Measurements from ENCODE around the gene DNAJC13.

DNA sequence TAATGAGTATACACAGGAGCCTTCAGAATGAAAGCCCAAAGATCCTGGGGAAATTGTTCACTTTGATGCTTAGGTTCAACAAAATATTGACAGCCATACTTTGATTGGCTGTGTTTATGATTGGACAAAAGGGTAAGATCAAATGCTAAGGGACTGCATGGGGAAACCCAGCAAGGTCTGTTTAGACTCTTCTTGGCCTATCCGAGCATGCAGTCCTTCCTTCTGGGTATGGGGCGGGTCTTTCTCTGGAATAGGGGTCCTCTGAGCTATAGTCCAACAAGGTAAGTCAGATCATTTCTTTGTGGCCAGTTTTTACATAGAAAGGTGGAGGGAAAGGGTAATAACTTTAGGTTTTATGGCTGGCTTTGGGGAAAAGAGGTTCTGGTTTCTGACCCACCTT, 126.8 kb downstream of the DNAJC13 start:
- TF ChIP-seq, protein P1, sequence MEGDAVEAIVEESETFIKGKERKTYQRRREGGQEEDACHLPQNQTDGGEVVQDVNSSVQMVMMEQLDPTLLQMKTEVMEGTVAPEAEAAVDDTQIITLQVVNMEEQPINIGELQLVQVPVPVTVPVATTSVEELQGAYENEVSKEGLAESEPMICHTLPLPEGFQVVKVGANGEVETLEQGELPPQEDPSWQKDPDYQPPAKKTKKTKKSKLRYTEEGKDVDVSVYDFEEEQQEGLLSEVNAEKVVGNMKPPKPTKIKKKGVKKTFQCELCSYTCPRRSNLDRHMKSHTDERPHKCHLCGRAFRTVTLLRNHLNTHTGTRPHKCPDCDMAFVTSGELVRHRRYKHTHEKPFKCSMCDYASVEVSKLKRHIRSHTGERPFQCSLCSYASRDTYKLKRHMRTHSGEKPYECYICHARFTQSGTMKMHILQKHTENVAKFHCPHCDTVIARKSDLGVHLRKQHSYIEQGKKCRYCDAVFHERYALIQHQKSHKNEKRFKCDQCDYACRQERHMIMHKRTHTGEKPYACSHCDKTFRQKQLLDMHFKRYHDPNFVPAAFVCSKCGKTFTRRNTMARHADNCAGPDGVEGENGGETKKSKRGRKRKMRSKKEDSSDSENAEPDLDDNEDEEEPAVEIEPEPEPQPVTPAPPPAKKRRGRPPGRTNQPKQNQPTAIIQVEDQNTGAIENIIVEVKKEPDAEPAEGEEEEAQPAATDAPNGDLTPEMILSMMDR (IDR thresholded peaks at IDR 0.05) = no peak
- TF ChIP-seq POLR2A (IDR thresholded peaks at IDR 0.05; ENCODE audit: low read depth) (no peak), EP300 (IDR thresholded peaks at IDR 0.05) (no peak)

Measured in esophagus muscularis mucosa (tissue), 4 donors.